ENCODE data around the gene MAML1.

GRCh38 chr5:179797741-179798140 lies 65.1 kb downstream of the MAML1 start:
- TF ChIP-seq POLR2A (IDR thresholded peaks at IDR 0.05; ENCODE audit: low read depth, low read length) (no peak), POLR2AphosphoS5 (IDR thresholded peaks at IDR 0.05; ENCODE audit: low read depth, low read length) (no peak), TAF1 (IDR thresholded peaks at IDR 0.05; ENCODE audit: low read depth, low read length) (no peak), SPI1 (IDR thresholded peaks at IDR 0.05; ENCODE audit: low read depth, low read length) (no peak)
